Mesodermal cell (in vitro differentiated cells): ENCODE results near the gene TMEM245.
"Not testable (repeated sequence)": the region's sequence is repeated elsewhere in the genome, so short reads cannot be mapped to it uniquely, and the experiment has no call there.

Source experiments
- H3K27ac ChIP-seq: 2 replicates; pipeline ENCODE4 v1.7.0; 2013; ENCODE audit warnings: mild to moderate bottlenecking, low read depth, low read length, moderate library complexity; ENCODE audit not compliant: severe bottlenecking
- H3K36me3 ChIP-seq: 2 replicates; pipeline ENCODE4 v1.7.1; 2013; ENCODE audit warnings: mild to moderate bottlenecking, low read length, moderate library complexity; ENCODE audit not compliant: control insufficient read depth, insufficient read depth
- H3K4me1 ChIP-seq: one replicate; pipeline ENCODE4 v1.7.1; 2013; ENCODE audit warnings: mild to moderate bottlenecking, low read length; ENCODE audit not compliant: insufficient read depth, control insufficient read depth, poor library complexity, severe bottlenecking
- H3K4me3 ChIP-seq: 2 replicates; pipeline ENCODE4 v1.7.0; 2013; ENCODE audit warnings: low read length, control low read depth, mild to moderate bottlenecking; ENCODE audit not compliant: insufficient read depth, poor library complexity, severe bottlenecking; ENCODE audit errors: extremely low read depth
- H3K9me3 ChIP-seq: 2 replicates; pipeline ENCODE4 v1.7.1; 2013; ENCODE audit warnings: mild to moderate bottlenecking, low read length, moderate library complexity; ENCODE audit not compliant: control insufficient read depth
- WGBS, 2 experiments: methylation state at CpG; one replicate each; pipeline ENCODE4 v1.1.5; 2013; ENCODE audit warnings: missing lambda C conversion rate in 2 of 2; ENCODE audit not compliant: insufficient coverage in 2 of 2; 5-methylcytosine and 5-hydroxymethylcytosine counted together

Gene TMEM245

DNA sequence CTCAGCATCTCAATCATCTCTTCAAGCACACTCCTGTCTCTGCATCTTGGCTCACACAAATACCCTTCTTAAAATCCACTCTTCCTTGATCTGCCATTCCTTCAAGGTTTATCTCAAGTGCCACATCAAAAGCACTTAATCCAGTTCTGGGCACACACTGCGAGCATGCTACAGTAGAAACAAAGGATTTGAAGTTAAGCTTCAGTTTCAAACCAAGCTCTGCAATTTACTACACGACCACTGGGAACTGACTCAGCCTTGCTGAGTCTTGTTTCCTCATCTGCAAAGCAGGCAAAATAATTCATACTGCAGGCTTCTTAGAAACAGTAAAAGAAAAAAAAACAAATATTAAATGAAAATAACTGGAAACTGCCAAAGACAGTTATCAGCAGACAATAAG, 56.0 kb downstream of the TMEM245 start:
- Histone ChIP-seq H3K27ac (no peak overlapping the region), H3K36me3 (peaks cover 77% of the 10 kb centered on the region), H3K9me3 (no peaks in the 10 kb centered on the region), H3K4me1 (peaks cover 7% of the 10 kb centered on the region), H3K4me3 (no peak overlapping the region)
- WGBS, 2 experiments: 88% methylated on average over 1 of the region's 2 CpGs; no CpG with 5 or more reads in 1 of the 2 experiments

DNA sequence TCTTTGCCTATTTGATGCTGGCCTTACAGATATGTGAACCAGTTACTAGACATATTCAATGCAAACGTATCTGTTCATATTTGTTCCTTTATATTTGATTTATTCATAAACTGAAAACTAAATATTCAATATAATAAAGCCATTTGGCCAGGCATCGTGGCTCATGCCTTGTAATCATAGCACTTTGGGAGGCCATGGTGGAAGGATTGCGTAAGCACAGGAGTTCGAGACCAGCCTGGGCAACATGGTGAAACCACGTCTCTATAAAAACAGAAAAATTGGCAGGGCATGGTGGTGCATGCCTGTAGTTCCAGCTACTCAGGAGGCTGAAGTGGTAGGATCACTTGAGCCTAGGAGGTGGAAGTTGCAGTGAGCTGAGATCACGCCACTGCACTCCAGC, 57.2 kb downstream of the TMEM245 start:
- no peak overlapping the region for H3K27ac ChIP-seq
- H3K9me3 ChIP-seq: no peaks in the 10 kb centered on the region
- H3K4me3 ChIP-seq: no peak overlapping the region
- H3K36me3 ChIP-seq: peaks cover 76% of the 10 kb centered on the region
- 89 to 100% methylated on average over 4 of the region's 6 CpGs for WGBS, 2 experiments
- H3K4me1 ChIP-seq: peaks cover 7% of the 10 kb centered on the region

DNA sequence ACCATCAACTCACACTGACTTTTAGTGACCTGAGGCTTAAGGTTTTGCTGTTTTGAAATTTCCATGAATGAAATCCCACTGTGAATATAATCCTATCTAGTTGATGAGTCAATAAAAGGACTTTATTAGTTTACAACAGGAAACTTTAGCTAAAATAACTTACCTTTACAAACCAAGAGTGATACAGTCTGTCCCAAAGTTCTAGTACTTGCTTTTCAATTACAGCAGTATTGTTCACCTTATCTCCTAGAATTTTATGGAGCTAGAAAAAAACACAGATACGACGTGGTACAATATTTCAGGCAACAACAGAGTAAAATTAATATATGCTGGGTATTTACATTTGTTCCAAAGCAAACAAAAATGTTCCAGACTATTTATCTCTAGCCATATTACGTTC, 59.6 kb downstream of the TMEM245 start:
- H3K9me3 ChIP-seq: no peaks in the 10 kb centered on the region
- H3K27ac ChIP-seq: no peak overlapping the region
- H3K36me3 ChIP-seq: peaks cover 90% of the 10 kb centered on the region
- WGBS, 2 experiments: 0% methylated on average over 1 of the region's 3 CpGs
- H3K4me3 ChIP-seq: no peak overlapping the region
- no peaks in the 10 kb centered on the region for H3K4me1 ChIP-seq

DNA sequence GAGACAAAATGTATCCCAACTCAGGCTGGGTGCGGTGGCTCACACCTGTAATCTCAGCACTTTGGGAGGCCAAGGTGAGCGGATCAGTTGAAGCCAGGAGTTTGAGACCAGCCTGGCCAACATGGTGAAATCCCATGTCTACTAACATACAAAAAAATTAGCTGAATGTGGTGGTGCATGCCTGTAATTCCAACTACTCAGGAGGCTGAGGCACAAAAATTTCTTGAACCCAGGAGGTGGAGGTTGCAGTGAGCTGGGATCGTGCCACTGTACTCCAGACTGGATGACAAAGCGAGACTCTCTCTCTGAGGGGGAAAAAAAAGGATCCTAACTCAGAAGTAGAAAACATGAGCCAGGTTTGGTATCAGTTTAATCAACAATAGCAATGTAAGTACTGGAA, 66.6 kb downstream of the TMEM245 start:
- H3K36me3 ChIP-seq: peaks cover 86% of the 10 kb centered on the region
- WGBS, 2 experiments: 95 to 100% methylated on average over 1 to 3 of the region's 4 CpGs
- not testable (repeated sequence) for H3K9me3 ChIP-seq, H3K4me3 ChIP-seq, H3K4me1 ChIP-seq, H3K27ac ChIP-seq

DNA sequence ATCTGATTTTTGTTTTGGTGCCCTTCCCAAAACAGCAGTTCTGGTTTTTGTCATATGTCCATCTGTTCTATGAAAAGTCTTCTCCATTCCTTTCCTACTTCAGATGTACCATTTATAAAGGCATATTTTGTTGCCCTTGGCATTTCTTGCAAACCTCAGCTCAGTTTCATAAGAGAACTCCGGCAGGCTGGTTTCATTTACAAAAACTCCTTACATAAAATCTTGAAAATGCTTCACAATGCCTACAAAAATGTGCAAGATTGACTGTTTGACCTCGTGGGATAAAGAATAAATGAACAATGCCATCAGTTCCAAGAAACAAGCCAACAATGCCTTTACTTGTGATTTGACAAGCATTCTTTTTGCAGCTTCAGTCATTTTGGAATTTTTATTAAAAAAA, 67.3 kb downstream of the TMEM245 start:
- Histone ChIP-seq H3K36me3 (peaks cover 86% of the 10 kb centered on the region), H3K4me3 (no peak overlapping the region), H3K4me1 (peaks cover 8% of the 10 kb centered on the region), H3K27ac (no peak overlapping the region), H3K9me3 (no peaks in the 10 kb centered on the region)
- 86 to 100% methylated on average over 1 of the region's 2 CpGs for WGBS, 2 experiments

DNA sequence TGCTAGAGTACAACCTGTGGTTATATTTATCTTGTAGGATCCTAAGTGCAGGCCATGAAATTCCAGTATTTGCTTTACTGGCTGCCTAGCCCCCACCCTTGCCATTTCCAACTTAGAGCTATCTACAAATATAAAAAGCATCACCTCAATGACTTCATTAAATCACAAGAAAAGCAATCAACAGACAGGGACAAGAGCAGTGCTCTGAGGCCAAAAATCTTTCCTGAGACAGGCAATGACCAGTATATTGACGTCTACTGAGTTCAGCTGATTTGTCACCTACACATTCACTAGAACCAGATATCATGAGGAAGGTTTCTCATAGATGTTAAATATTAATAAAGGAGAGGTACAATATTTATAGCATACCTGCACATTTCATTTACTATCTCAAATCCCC, 68.0 kb downstream of the TMEM245 start:
- Histone ChIP-seq H3K9me3 (no peaks in the 10 kb centered on the region), H3K4me1 (peaks cover 8% of the 10 kb centered on the region), H3K27ac (no peak overlapping the region), H3K4me3 (no peak overlapping the region), H3K36me3 (peaks cover 86% of the 10 kb centered on the region)
- whole genome bisulfite sequencing, 2 experiments: no CpG with 5 or more reads among the region's 1 CpG

DNA sequence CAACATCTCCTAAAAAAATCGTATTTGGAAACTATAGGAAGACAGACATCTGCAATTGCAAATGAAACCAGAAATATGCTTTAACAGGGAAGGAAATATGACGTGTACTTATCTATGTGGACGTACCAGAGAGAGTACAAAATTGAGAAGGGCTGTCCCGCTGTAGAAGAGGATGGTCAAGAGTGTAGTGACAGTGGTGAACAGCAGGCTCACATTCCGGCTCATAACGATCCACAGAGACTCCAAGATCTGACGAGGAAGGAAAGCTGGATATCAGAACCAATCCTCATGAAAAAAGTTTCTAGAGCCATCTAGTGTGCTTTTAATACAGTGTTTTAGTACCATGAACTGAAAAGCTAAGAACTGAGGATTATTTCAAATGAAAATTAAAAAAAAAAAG, 69.3 kb downstream of the TMEM245 start:
- no peaks in the 10 kb centered on the region for H3K9me3 ChIP-seq
- H3K4me3 ChIP-seq: no peak overlapping the region
- peaks cover 8% of the 10 kb centered on the region for H3K4me1 ChIP-seq
- H3K36me3 ChIP-seq: peaks cover 84% of the 10 kb centered on the region
- 79 to 85% methylated on average over 5 to 7 of the region's 7 CpGs for WGBS, 2 experiments
- H3K27ac ChIP-seq: no peak overlapping the region

DNA sequence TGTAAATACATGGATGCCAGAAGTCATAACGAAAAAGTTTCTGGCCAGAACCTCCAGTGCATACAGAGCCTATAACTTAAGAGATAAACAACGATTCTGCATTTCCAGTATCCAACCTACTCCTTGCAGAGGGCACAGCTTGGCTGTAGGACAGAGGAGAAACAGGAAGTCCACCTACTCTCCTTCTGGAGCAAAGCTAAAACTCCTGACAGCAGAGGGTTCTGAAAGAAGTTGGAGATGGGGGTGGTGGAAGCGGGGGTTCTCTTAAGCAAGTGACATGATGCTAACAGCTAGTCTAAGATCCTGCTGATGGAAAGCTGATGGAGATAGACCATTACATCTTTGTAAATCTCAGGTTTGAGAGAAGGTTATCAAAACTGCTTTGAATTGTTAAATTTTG, 70.9 kb downstream of the TMEM245 start:
- peaks cover 89% of the 10 kb centered on the region for H3K36me3 ChIP-seq
- 100% methylated on average over 1 to 2 of the region's 3 CpGs for WGBS, 2 experiments
- H3K4me3 ChIP-seq: no peak overlapping the region
- H3K9me3 ChIP-seq: no peaks in the 10 kb centered on the region
- no peak overlapping the region for H3K27ac ChIP-seq
- H3K4me1 ChIP-seq: peaks cover 5% of the 10 kb centered on the region

DNA sequence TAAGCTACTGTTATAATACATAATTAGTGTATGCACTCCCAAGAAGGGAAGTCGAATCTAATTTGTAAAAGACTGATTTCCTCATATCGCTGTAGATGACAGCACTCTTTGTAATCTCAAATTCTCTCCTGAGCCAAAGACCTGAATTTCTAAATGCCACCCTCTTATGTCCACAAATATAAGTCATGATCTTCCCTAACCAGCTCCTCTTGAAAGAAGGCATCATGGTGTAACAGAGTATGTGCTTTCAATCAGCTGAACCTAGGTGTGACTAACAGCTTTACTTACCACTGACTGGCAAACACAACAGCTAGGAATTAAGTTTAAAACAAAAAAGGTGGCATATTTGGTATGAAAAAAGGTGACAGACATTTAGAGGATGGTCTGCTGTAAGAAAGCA, 72.5 kb downstream of the TMEM245 start:
- no peak overlapping the region for H3K27ac ChIP-seq
- no CpG with 5 or more reads among the region's 2 CpGs for WGBS, 2 experiments
- H3K9me3 ChIP-seq: no peaks in the 10 kb centered on the region
- H3K4me3 ChIP-seq: no peak overlapping the region
- no peaks in the 10 kb centered on the region for H3K4me1 ChIP-seq
- peaks cover 89% of the 10 kb centered on the region for H3K36me3 ChIP-seq

DNA sequence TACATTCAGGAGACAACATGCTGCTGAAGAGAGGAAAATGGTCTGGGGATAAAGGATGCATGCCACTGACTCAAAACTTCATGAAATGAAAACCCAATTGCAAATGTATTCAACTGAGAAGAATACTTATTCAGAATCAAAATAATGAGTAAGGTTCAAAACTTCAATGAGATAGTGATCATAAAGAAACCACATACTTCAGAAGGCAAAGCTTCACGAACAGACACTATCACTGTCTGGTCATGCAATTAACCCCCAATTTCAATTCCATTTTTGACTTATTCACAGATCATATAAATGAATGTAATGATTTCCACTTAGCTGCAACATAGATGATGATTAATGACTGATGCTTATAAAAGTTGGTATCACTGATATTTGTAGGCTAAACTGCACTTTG, 73.4 kb downstream of the TMEM245 start:
- Histone ChIP-seq H3K36me3 (peaks cover 93% of the 10 kb centered on the region), H3K4me1 (no peaks in the 10 kb centered on the region)
- WGBS, 2 experiments: 100% methylated on average over 1 of the region's 1 CpG; no CpG with 5 or more reads in 1 of the 2 experiments

DNA sequence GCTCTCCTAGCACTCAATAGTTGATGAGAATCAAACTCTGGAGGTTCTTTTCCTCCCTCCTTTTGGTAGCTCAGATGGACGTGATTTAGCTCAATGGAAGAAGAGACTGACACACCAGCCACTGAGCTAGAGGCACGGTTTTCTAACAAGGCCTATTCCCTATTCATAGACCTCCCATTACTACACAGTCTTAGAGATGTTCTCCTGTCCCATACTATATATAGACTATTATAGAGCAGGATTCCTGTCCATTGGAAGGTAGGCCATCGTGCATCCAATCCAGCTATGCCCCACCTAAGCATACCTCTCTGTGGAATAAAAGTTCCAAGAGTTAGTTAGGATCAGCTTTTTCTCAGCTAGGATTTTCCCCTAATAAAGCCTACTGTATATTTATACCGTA, 76.2 kb downstream of the TMEM245 start:
- 90 to 93% methylated on average over 2 to 3 of the region's 4 CpGs for WGBS, 2 experiments
- no peak overlapping the region for H3K27ac ChIP-seq
- peaks cover 86% of the 10 kb centered on the region for H3K36me3 ChIP-seq
- no peaks in the 10 kb centered on the region for H3K4me1 ChIP-seq
- no peak overlapping the region for H3K4me3 ChIP-seq
- no peaks in the 10 kb centered on the region for H3K9me3 ChIP-seq

More for the DNA sequence above, 73.4 kb downstream of the TMEM245 start:
- Histone ChIP-seq H3K4me3 (no peak overlapping the region), H3K9me3 (no peaks in the 10 kb centered on the region), H3K27ac (no peak overlapping the region)
